NCI-H774 (cell line): ENCODE results near the gene MYO7B.

Experiments used
- DNase-seq: peaks from one replicate; lab custom pipeline; 2025; lab: John Stamatoyannopoulos, UW

Gene MYO7B

DNA sequence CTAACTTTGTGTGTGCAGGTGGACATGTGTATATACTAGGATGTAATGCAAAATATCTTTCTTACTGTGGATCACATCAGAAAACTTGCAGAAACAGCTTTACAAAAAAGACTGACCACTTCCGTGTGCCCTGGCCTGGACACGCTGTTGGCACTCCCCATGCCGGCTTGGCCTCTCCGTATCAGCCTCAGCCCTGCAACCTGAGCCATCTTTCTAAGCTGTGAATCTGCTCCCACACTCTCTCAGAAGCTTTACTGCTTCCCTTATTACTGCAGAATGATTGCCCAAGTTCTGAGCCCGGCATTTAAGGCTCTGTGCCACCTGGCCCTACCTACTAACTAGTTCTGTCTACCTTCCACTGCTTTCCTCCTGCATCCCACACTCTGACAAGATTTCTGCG, 37.8 kb downstream of the MYO7B start:
- no peak for DNase-seq

DNA sequence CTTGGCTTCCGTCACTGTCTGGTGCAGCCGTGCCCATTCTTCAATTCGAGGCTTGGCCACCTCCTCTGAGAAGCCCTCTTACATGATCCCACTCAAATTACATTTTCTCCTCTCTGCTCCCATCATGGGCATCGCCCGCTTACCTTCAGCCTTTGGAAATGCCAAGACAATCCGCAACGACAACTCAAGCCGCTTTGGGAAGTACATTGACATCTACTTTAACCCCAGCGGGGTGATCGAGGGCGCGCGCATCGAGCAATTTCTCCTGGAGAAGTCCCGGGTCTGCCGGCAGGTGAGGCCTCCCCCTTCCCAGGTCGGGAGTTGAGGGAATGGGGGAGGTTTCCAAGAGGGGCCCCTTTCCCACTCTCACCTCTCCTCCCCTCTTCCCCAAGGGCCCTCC, 38.3 kb downstream of the MYO7B start:
- no peak for DNase-seq

DNA sequence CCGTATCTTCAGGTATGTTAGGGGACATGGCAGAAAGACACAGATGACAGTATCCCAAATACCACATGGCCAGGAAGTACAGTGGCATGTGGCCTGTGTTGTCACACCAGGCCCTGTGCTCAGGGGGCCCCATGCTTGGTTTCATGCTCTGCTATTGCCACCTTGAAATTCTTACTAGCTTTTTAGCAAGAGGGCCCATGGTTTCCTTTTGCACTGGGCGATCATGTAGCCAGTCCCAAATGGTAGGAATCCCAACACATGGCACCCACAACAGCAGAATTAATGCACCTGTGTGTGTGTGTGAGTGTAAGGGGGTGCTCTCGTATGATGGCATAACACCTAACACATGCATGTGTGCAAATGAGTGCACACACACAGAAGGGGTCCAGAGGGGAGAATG, 39.2 kb downstream of the MYO7B start:
- no peak for DNase-seq

DNA sequence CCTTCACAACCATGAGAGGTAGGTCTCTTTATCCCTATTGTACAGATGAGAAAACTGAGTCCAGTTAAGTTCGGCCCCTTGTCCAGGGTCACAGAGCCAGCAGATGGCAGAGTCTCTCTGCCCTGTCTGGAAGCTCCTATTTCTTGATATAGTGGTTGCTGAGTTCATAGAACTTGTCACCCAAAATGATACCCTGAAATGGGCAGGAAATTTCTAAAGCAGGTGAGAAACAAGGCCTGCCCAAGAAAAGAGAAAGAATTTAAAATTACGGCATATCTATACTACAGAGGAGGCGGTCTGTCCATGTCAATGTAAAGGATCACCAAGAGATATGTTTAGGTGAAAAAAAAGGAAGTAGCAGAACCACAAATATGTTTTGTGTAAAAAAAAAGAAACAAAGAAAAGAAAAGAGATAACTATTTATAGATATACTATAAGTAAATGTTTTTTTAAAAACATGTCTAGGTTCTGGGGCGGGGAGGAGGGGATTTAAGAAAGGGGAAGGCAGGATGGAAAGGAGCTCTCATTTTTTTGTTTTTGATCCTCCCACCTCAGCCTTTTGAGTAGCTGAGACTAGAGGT, 39.8 kb downstream of the MYO7B start:
- DNase-seq, result no peak

DNA sequence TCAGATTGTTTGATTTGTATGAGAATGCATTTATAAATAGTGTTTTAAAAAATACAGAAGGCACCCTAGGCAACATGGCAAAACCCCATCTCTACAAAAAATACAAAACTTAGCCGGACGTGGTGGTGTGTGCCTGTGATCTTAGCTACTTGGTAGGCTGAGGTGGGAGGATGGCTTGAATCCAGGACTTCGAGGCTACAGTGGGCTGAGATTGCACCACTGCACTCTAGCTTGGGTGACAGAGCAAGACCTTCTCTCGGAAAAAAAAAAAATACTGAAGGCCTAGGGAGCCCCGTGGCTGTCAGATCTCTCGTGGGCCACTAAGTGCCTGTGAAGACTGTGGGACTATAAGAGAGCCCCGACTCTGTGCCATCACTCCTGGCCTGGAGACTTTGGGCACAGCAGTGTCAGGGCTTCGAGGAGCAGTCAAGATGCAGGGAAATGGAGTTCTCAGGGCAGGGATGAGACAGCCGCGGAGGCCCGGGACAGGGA, 40.5 kb downstream of the MYO7B start:
- no peak for DNase-seq

DNA sequence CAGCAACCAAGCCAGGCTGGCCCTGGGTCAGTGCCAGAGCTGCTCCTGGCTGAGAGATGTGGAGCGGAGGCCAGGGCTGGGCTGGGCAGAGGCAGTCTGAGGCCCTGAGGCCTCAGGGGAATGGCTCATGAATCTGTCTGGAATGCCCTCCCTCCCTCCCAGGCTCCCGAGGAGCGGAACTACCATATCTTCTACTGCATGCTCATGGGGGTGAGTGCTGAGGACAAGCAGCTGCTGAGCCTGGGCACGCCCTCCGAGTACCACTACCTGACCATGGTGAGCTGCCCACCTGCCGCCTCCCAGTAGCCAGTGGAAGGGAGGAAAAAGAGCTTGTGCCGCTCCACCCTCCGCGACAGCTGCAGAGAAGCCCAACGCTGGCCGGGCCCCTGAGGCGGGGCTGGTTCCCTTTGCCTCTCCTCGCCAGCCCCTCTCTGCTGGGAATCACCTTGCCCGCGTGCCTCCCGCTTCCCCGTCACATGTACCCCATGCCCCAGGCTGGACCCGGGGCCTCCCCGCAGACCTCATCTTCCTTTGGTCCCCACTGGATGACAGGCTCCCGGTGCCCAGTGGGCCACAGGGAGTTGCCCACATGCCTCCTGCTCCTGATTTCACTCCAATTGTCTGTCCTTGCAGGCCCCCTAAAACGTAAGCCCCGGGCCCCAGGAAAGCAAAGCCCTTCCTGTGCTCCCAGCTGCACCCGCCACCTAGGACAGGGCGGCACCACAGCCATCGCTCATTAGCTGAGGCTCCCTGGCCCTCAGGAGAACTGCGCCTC, 41.1 kb downstream of the MYO7B start:
- DNase-seq, result no peak

DNA sequence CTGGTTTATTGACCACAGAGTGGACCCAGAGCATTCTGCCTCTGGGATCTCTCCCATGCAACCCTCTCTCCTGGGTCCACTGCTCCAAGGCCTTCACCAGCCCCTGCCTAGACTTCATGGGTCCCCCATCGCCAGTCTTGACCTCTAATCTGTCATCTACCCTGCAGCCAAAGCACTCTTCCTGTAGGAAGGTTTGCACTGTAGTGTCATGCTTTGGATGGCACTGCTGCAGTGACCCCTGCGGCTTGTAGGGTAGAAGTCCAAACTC, 41.7 kb downstream of the MYO7B start:
- no peak for DNase-seq

DNA sequence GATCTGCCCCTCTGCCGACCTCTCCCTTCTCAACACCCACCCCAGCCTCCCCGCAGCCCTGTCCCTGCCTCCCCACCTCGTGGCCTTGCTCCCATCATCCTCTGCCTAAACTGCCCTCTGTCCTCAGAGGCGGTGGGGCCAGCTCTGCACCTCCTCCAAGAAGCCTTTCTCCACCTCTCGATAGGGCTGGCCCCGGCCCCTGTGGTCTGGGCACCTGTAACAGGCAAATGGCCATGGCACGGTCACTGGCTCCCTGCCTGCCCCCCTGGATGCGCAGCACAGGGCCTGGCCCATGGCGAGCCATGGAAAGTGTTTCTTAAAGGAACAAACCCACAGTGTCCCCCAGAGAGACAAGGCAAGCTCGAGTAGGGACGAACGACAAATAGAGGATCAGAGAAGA, 42.0 kb downstream of the MYO7B start:
- no peak for DNase-seq

DNA sequence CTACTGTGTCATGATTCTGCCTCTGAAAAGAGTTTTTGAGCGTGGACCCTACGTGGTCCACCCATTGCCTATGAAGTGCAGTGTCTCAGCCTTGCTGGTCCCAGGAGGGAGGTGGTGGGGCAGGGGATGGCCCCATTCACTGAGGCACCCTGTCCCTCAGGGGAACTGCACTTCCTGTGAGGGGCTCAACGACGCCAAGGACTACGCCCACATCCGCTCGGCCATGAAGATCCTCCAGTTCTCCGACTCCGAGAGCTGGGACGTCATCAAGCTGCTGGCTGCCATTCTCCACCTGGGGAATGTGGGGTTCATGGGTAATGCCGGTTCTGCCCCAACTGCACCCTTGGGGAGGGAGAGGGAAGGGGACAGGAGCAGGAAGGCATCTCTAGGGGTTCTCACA, 42.5 kb downstream of the MYO7B start:
- DNase-seq, result no peak

DNA sequence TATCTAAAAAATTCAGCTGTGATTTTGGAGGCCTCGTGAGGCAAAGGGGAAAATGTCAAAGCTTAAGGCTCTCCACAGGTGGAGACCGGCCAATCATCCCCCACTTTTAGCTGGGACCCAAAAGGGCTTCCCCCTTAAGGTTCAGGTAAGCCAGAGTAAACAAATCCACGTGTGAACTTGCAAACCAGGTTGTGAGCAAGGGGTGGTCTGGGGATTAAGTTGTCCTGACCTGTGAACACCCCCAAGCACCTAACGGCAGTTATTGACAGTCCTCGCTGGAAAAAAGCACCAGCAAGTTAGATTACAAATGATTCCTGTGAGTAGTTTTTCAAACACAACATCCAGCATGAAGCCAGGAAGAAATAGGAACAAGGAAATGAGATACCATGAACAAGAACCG, 42.9 kb downstream of the MYO7B start:
- DNase-seq, result no peak

DNA sequence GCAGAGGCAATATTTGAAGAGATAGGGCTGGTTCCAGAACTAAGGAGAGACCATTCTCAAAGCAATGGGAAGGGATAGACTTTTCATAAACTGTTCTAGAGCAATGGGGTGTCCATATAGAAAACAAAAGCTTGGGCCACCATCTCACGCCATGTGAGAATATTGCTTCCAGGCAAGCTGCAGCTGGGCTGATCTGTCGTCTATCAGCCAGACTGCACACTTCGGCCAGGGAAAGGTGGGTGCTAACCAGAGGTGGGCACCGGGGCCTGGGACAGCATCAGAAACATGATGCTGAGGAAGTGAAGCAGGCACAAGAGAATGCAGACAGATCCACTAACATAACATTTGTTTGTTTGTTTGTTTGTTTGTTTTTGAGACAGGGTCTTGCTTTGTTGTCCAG, 43.7 kb downstream of the MYO7B start:
- DNase-seq, result no peak

DNA sequence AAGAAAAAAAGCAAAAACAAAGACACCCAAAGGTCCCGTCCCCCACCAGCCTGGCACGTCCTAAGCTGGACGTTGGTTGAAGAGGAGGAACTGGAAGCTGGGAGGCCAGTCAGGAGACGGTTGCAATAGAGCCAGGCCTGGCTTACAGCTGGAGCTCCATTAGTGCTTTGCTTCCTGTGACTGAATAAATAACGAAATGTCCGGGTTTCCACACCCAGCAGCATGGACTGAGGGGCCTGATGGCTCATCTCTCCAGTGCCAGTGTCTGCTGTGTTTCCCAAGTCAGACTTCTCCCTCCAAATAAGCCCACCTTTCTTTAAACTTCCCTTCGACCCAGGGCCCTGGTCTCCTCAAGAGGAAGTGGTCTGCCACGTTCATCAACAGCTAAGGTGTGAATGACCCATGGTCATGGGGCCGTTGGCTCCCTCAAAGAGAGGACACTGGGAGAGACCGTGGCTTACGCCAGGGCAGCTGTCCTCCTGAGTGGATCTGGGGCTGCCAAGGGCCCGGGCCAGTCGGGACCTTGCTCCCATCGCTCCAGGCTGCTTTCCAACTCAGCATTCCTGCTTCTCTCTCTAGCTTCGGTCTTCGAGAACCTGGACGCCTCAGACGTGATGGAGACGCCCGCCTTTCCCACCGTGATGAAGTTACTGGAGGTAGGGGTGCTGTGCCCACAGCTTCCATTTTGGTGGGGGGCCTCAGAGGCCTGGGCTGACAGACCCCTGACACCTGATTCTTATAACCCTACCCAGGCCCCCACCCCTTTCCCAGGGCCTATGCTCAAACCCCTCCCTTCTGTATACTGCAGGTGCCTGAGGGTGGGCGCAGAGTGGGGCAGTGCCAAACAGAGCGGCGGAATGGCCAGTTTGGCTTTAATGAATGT, 44.9 kb downstream of the MYO7B start:
- no peak for DNase-seq

DNA sequence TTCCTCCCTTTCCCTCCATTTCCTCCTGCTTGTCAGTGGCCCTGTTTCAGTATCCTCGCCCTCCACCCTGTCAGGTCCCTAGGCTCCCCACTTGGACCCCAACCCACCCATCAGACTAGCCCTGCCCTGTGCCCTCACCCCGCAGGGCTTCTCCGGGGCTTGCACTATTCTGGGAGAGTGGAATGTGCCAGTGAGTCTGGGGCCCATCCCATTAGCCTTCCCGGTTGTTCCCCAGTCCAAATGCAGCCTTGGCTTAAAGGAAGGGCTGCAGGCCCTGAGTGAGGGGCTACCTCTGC, 45.5 kb downstream of the MYO7B start:
- no peak for DNase-seq

DNA sequence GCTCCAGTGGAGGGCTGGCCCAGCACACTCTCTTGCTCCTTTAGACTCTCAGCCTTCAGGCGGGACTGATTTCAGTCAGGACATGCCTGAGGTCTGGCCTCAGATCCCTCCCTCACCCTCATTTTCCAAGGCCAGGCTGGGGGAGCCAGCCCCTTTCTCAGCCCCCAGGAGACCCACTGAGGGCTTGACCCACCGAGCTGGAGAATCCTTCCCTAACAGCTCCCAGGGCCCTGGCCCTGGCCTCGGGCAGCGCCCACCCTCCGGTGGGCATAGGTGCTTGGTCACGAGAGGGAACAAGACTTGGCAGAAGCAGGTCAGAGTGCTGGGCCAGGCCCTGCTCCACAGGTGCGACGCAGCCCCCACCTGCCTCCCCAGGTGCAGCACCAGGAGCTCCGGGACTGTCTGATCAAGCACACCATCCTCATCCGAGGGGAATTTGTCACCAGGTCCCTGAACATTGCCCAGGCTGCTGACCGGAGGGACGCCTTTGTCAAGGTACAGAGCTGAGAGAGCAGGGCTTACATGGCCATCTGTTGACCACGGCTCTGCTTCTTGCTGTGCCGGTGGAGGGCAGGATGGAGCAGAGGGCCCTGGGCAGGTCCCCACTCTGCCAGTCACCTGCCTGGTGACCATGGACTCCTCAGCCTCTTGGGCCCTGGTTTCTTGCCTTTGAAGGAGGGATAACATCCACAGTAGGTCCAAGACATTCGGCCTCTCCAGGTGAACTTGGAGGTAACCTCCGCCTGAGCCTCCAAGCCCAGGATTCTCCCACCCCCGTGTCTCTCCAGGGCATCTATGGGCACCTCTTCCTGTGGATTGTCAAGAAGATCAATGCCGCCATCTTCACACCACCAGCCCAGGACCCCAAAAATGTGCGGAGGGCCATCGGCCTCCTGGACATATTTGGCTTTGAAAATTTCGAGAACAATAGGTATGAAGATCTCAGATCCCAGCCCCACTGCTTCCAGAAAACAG, 46.3 kb downstream of the MYO7B start:
- DNase-seq, result no peak

DNA sequence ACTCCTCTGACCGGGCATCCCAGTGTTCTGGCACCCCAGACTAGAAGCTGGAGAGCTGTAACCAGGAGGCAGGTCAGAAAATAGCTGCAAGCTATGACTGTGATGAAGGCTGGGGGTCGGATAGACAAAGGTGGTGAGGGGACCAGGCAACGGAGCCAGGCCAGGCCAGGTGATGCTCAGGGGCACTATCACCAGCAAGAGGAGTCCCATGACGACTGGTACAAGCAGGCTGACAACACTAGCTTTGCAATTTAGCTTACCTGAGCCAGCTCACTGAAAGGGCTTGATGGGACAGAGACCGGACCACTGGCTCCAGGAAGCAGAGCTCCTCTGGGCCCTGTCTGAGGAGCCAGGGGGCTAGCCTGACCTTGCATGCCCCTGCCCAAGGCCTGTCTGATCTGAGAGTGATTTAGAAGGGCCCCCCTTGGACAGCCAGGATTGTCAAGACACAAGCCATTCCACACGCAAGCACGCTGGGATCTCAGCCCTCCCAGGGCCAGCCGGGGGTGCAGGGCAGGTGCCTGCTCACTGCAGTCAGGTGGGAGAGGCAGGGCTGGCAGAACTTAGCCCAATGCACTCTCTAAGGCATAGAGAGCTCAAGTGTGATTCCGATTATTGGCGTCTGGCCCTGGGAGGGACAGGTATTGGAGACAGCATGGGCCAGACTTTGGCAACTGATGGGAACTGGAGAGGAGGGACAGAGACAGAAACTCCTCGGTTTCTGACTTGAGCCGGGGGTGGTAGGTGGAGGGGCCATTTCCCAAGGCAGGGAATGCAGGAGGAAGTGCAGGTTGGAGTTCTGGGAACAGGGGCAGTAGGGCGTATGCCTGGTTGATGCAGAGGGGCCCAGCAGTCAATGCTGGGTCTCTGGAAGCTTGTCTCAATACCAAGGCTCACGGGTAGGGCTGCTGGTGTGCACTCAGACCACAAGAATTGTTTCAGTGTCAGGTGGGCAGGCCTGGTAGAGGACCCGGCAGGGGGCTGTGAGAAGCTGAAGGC, 47.7 kb downstream of the MYO7B start:
- DNase-seq, result no peak

DNA sequence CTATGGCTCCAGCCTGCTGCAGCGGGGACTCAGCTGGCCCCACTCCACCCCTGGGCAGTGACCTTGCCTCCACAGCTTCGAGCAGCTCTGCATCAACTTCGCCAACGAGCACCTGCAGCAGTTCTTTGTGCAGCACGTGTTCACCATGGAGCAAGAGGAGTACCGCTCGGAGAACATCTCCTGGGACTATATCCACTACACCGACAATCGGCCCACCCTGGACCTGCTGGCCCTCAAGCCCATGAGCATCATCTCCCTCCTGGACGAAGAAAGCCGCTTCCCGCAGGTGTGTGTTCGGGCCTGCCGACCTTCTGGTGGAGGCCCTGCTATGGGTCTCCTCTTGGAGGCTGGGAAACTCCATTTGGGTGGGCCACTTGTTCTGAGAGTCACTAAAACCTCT, 48.6 kb downstream of the MYO7B start:
- no peak for DNase-seq

DNA sequence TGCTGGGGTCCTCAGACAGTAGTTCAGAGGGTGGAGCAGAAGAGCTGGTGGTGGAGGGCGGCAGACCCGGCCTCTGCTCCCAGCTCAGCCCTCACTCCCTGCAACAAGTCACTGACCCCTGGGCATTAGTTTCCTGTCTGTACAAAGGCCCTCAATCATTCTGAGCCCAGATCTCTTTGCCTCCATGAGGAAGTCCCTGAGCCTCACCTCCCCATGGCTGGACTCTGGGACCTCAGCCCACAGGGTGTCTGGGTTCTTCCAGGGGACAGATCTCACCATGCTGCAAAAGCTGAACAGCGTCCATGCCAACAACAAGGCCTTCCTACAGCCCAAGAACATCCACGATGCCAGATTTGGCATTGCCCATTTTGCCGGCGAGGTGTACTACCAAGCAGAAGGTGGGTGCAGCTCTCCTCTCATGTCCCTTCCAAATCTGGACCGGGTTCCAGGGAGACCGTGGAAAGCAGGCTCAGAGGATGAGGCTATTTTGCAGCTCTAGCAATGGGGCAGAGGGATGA, 49.1 kb downstream of the MYO7B start:
- DNase-seq, result no peak

DNA sequence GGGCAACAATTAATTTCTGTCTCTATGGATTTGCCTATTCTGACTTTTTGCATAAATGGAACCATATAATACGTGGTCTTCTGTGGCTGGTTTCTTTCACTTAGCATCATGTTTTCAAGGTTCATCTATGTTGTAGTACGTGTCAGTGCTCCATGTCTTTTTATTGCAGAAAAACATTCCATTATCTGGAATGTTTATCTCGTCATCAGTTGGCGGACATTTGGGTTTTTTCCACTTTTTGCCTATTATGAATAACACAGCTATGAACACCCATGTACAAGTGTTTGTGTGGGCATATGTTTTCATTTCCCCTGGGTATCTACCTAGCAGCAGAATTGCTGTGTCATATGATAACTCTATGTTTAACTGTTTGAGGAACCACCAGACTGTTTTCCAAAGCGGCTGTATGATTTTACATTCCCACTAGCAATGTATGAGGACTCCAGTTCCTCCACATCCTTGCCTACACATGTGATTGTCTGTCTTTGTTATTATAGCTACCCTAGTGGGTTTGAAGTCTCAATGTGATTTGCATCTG, 49.9 kb downstream of the MYO7B start:
- no peak for DNase-seq

DNA sequence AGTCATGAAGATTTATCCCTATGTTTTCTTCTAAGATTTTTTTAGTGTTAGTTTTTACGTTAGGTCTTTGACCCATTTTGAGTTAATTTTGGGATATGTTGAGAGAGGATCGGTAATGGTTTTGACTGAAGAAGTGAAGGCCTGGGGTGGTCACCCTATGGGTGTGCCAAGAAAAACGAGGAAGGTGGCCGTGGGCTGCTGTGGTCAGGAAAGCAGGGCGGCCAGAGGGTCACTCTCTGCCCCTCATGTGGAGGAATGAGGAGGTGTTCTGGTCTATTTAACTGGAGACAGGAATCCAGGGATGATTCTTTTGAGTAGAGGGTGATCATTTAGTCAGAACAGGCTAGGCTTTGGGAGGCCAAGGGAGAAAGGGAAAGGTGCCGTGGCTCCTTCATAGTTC, 50.7 kb downstream of the MYO7B start:
- DNase-seq, result no peak

DNA sequence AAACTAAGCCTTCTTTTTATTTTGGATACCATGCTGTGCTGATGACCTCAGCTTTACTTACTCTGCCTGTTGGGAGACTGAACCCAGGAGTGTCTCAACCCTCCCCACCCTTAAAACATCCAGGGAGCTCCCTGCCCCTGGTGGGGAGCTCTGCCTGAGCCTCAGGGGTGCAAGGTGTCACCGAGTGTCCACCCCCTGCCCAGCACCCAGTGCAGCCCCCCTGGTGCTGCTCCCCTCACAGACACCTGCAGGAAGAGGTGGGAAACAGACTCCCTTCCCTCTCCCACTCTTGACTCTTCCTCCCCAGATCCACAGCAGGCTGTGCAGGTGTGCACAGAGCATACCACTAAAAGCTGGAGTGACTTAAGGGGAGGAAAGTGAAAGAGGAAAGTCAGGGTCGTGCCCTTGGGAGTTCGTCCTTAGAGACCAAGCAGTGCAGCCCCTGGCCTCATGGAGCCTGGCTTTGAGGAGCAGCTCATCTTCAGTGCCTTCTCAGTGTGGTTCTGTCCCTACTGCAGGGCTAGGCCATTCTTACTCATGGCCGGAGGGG, 51.3 kb downstream of the MYO7B start:
- DNase-seq, result no peak
